Common myeloid progenitor, CD34-positive (primary cell): ENCODE results near the gene LRFN2.

Experiments
- CTCF ChIA-PET: fragments of 350-600 bp; sonication (Branson Sonifier 250); formaldehyde crosslinking; loops from one replicate; lab custom pipeline; 2021; ENCODE audit warnings: antibody characterized with exemption; lab: Charles Lee
- POLR2A ChIA-PET: fragments of 350-600 bp; sonication (Branson Sonifier 250); formaldehyde crosslinking; loops from one replicate; lab custom pipeline; 2021; ENCODE audit warnings: antibody characterized with exemption; lab: Charles Lee
- DNase-seq, 3 donors: peaks; one replicate each; pipeline versions ENCODE4 v3.0.0 to v3.0.0-alpha.2; 2013
- H3K27ac ChIP-seq, 2 experiments: 1 replicate in 1 of 2; 2 replicates in 1 of 2; pipeline ENCODE4 v1.7.0; 2013; ENCODE audit warnings: inconsistent platforms in 2 of 2, low read length in 2 of 2, mild to moderate bottlenecking in 2 of 2, low read depth in 1 of 2, moderate library complexity in 1 of 2; ENCODE audit not compliant: severe bottlenecking in 2 of 2, insufficient read depth in 1 of 2, poor library complexity in 1 of 2
- H3K27me3 ChIP-seq, 5 experiments: replicated peaks in 2 of 5; 1 replicate in 3 of 5; 2 replicates in 2 of 5; pipeline versions ENCODE4 v1.6.1 to v1.7.0; 2013; ENCODE audit warnings: low read length in 4 of 5, mild to moderate bottlenecking in 2 of 5, moderate library complexity in 2 of 5, inconsistent platforms in 1 of 5; ENCODE audit not compliant: insufficient read depth in 5 of 5, control insufficient read depth in 4 of 5
- H3K36me3 ChIP-seq, 4 experiments: 1 replicate in 2 of 4; 2 replicates in 2 of 4; pipeline versions ENCODE4 v1.6.1 to v1.7.0; 2013; ENCODE audit warnings: low read length in 3 of 4, control low read depth in 1 of 4, mild to moderate bottlenecking in 1 of 4; ENCODE audit not compliant: control insufficient read depth in 4 of 4, insufficient read depth in 4 of 4
- H3K4me1 ChIP-seq, 4 experiments: 1 replicate in 3 of 4; 2 replicates in 1 of 4; pipeline versions ENCODE4 v1.6.1 to v1.7.1; 2013; ENCODE audit warnings: low read length in 3 of 4, mild to moderate bottlenecking in 3 of 4, control low read depth in 1 of 4, inconsistent platforms in 1 of 4, moderate library complexity in 1 of 4; ENCODE audit not compliant: control insufficient read depth in 4 of 4, insufficient read depth in 4 of 4; ENCODE audit errors: control extremely low read depth in 1 of 4
- H3K4me3 ChIP-seq, 7 experiments: 1 replicate in 4 of 7; 2 replicates in 3 of 7; pipeline versions ENCODE4 v1.5.1 to v1.7.0; 2013; ENCODE audit warnings: mild to moderate bottlenecking in 7 of 7, low read length in 6 of 7, moderate library complexity in 6 of 7, inconsistent platforms in 2 of 7, low read depth in 2 of 7, control low read depth in 1 of 7; ENCODE audit not compliant: insufficient read depth in 4 of 7, control insufficient read depth in 1 of 7; ENCODE audit errors: extremely low read depth in 1 of 7
- H3K9me3 ChIP-seq, 5 experiments: 1 replicate in 4 of 5; 2 replicates in 1 of 5; pipeline versions ENCODE4 v1.6.1 to v1.7.1; 2013; ENCODE audit warnings: low read length in 4 of 5, mild to moderate bottlenecking in 2 of 5, inconsistent platforms in 1 of 5, low read depth in 1 of 5, moderate library complexity in 1 of 5; ENCODE audit not compliant: control insufficient read depth in 4 of 5, insufficient read depth in 2 of 5; ENCODE audit errors: control extremely low read depth in 1 of 5
- whole genome bisulfite sequencing: methylation state at CpG from one replicate; pipeline ENCODE4 v1.1.5; 2013; ENCODE audit not compliant: insufficient coverage; 5-methylcytosine and 5-hydroxymethylcytosine counted together

LRFN2 gene

GRCh38 chr6:40371621-40372020 is 215.5 kb downstream of the LRFN2 start:
- ChIA-PET CTCF (no interaction called here), POLR2A (no interaction called here)
- no peak for DNase-seq
- Histone ChIP-seq H3K4me3 (no peak overlapping the region), H3K9me3 (peaks cover 0 to 6% (median 0%) of the 10 kb centered on the region in 5 experiments), H3K27ac (no peak overlapping the region), H3K27me3 (peaks cover 0 to 3% (median 0%) of the 10 kb centered on the region in 5 experiments), H3K4me1 (no peaks in the 10 kb centered on the region), H3K36me3 (no peaks in the 10 kb centered on the region)
- WGBS = 83% methylated on average over 1 of the region's 2 CpGs

- ChIA-PET CTCF (no interaction called here), POLR2A (no interaction called here)
- WGBS = no CpG with 5 or more reads among the region's 1 CpG
These were observed 216.1 kb downstream of the LRFN2 start for GRCh38 chr6:40371095-40371494.

GRCh38 chr6:40369891-40370290 is 217.3 kb downstream of the LRFN2 start:
- H3K4me3 ChIP-seq = no peak overlapping the region
- POLR2A ChIA-PET = no interaction called here
- no CpG with 5 or more reads among the region's 1 CpG for WGBS
- DNase-seq = no peak
- H3K27me3 ChIP-seq = peaks cover 0 to 3% (median 0%) of the 10 kb centered on the region in 5 experiments
- H3K36me3 ChIP-seq = no peaks in the 10 kb centered on the region
- no peak overlapping the region for H3K27ac ChIP-seq
- no peaks in the 10 kb centered on the region for H3K4me1 ChIP-seq
- peaks cover 0 to 6% (median 0%) of the 10 kb centered on the region in 5 experiments for H3K9me3 ChIP-seq
- CTCF ChIA-PET = no interaction called here

More at GRCh38 chr6:40371095-40371494, 216.1 kb downstream of the LRFN2 start:
- H3K27me3 ChIP-seq = peaks cover 0 to 3% (median 0%) of the 10 kb centered on the region in 5 experiments
- H3K27ac ChIP-seq = no peak overlapping the region
- no peaks in the 10 kb centered on the region for H3K36me3 ChIP-seq
- H3K4me3 ChIP-seq = no peak overlapping the region
- DNase-seq = no peak
- H3K4me1 ChIP-seq = no peaks in the 10 kb centered on the region
- H3K9me3 ChIP-seq = peaks cover 0 to 6% (median 0%) of the 10 kb centered on the region in 5 experiments

- H3K9me3 ChIP-seq = peaks cover 0 to 6% (median 0%) of the 10 kb centered on the region in 5 experiments
- 80% methylated on average over 1 of the region's 2 CpGs for WGBS
- no peak for DNase-seq
- ChIA-PET POLR2A (no interaction called here), CTCF (no interaction called here)
- H3K27ac ChIP-seq = no peak overlapping the region
- no peaks in the 10 kb centered on the region for H3K36me3 ChIP-seq
- H3K27me3 ChIP-seq = peaks cover 0 to 3% (median 0%) of the 10 kb centered on the region in 5 experiments
- no peak overlapping the region for H3K4me3 ChIP-seq
- H3K4me1 ChIP-seq = no peaks in the 10 kb centered on the region
These were observed 218.1 kb downstream of the LRFN2 start for GRCh38 chr6:40369042-40369441.

GRCh38 chr6:40362859-40363258 is 224.3 kb downstream of the LRFN2 start:
- H3K4me1 ChIP-seq = no peaks in the 10 kb centered on the region
- H3K9me3 ChIP-seq = peaks cover 0 to 4% (median 0%) of the 10 kb centered on the region in 5 experiments
- WGBS = 100% methylated on average over 3 of the region's 4 CpGs
- H3K27me3 ChIP-seq = peaks cover 0 to 7% (median 2%) of the 10 kb centered on the region in 5 experiments
- no peak overlapping the region for H3K27ac ChIP-seq
- no peaks in the 10 kb centered on the region for H3K36me3 ChIP-seq
- no peak overlapping the region for H3K4me3 ChIP-seq
- ChIA-PET POLR2A (no interaction called here), CTCF (interaction anchor here (0.6 kb wide), 1 partner anchor 156 kb away, joined by 3 read pairs; no protein-coding TSS in a partner anchor)
- DNase-seq = no peak

- Histone ChIP-seq H3K4me1 (no peaks in the 10 kb centered on the region), H3K27me3 (peaks cover 0 to 7% (median 2%) of the 10 kb centered on the region in 5 experiments), H3K4me3 (no peak overlapping the region), H3K27ac (no peak overlapping the region), H3K9me3 (no peaks in the 10 kb centered on the region), H3K36me3 (no peaks in the 10 kb centered on the region)
- 89% methylated on average over 1 of the region's 2 CpGs for WGBS
- ChIA-PET POLR2A (no interaction called here), CTCF (no interaction called here)
- no peak for DNase-seq
These were observed 227.4 kb downstream of the LRFN2 start for GRCh38 chr6:40359808-40360207.

GRCh38 chr6:40358473-40359460 is 228.4 kb downstream of the LRFN2 start:
- POLR2A ChIA-PET = no interaction called here
- WGBS = 96% methylated on average over 5 of the region's 6 CpGs

More at GRCh38 chr6:40358473-40359460, 228.4 kb downstream of the LRFN2 start:
- no peak overlapping the region for H3K27ac ChIP-seq
- DNase-seq = no peak
- H3K36me3 ChIP-seq = no peaks in the 10 kb centered on the region
- CTCF ChIA-PET = no interaction called here
- H3K27me3 ChIP-seq = peaks cover 0 to 7% (median 2%) of the 10 kb centered on the region in 5 experiments
- no peak overlapping the region for H3K4me3 ChIP-seq
- H3K9me3 ChIP-seq = no peaks in the 10 kb centered on the region
- no peaks in the 10 kb centered on the region for H3K4me1 ChIP-seq
